Heart left ventricle (tissue), 13 donors: ENCODE data around the gene CAD.

Experiments
- POLR2A ChIP-seq, 2 donors: fragments of 450-650 bp; IDR thresholded peaks; one replicate each; pipeline ENCODE4 v1.6.1; 2017; ENCODE audit warnings: antibody characterized with exemption in 2 of 2, mild to moderate bottlenecking in 2 of 2, moderate library complexity in 2 of 2
- TF ChIP-seq, protein P1 (sequence below), 12 donors: fragments of 200-600 bp; sonication (generic) in 4 of 12; IDR thresholded peaks; one replicate each; pipeline versions ENCODE4 v1.5.0 to v1.8.0; 2018 to 2022; ENCODE audit warnings: antibody characterized with exemption in 12 of 12, mild to moderate bottlenecking in 5 of 12
- donor health status: ischemic (EF 13 %, LVEDD 7.1; RV severe dilation, severe dysfunction).
- donor health status: DM: no; HTN: yes; CAD: no.
- donor health status: DM: no; HTN: no; CAD: no.
- donor health status: ischemic (EF 25% LVEDD 6.9; RV normal size, moderate dysfunction).
- donor health status: ischemic (EF 25% LVEDD 5.7; RV mildly dilated, moderate dysfunction).
- donor health status: ischemic (EF 35%, LVEDD 5.7; RV mildly dilated, moderate dysfunction).
- donor health status: nonischemic (EF 11% LVEDD 7.7; RV severe dilation, severe dysfunction).
- donor health status: DM: yes; HTN: yes; CAD: no.
- donor health status: PGD.
- donor health status: ischemic (EF 29% LVEDD 5.4; RV normal size, mild dysfunction).
- donor health status: nonischemic (EF 23%, LVEDD 6.1; RV moderate dilation, normal function).

DNA sequence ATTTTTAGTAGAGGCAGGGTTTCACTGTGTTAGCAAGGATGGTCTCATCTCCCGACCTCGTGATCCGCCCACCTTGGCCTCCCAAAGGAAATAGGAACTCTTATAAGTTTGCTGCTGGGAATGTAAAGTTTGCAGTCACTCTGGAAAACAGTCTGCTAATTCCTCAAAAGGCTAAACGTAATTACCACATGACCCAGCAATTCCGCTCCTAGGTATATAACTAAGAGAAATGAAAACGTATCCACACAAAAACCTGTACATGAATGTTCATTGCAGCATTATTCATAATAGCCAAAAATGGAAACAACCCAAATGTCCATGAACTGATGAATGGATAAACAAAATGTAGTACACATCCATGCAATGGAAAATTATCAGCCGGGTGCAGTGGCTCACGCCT lies 27.2 kb upstream of the CAD start:
- TF ChIP-seq, protein P1, sequence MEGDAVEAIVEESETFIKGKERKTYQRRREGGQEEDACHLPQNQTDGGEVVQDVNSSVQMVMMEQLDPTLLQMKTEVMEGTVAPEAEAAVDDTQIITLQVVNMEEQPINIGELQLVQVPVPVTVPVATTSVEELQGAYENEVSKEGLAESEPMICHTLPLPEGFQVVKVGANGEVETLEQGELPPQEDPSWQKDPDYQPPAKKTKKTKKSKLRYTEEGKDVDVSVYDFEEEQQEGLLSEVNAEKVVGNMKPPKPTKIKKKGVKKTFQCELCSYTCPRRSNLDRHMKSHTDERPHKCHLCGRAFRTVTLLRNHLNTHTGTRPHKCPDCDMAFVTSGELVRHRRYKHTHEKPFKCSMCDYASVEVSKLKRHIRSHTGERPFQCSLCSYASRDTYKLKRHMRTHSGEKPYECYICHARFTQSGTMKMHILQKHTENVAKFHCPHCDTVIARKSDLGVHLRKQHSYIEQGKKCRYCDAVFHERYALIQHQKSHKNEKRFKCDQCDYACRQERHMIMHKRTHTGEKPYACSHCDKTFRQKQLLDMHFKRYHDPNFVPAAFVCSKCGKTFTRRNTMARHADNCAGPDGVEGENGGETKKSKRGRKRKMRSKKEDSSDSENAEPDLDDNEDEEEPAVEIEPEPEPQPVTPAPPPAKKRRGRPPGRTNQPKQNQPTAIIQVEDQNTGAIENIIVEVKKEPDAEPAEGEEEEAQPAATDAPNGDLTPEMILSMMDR (IDR thresholded peaks at IDR 0.05), result no peak
- TF ChIP-seq POLR2A (IDR thresholded peaks at IDR 0.05), result no peak
